H1 (cell line): ENCODE results near the gene BMF. TPM values are rescaled to one million over a fixed set of nuclear protein-coding genes. Genes with fewer than 3 reads are reported as not detected.

ENCODE experiments used
- CTCF ChIA-PET: fragments of 300-600 bp; sonication (Branson Sonifier 250); formaldehyde crosslinking; loops from one replicate; lab custom pipeline; 2021; ENCODE audit not compliant: partially characterized antibody; lab: Charles Lee
- POLR2A ChIA-PET: fragments of 300-600 bp; sonication (Branson Sonifier 250); formaldehyde crosslinking; loops from one replicate; lab custom pipeline; 2021; ENCODE audit warnings: inconsistent platforms; ENCODE audit not compliant: partially characterized antibody; lab: Charles Lee
- DNase-seq, 2 experiments: peaks; one replicate each; pipeline versions ENCODE4 v3.0.0 to v3.0.0-alpha.2; 2010 to 2022; ENCODE audit warnings: low spot score in 2 of 2, low read depth in 1 of 2, mixed read lengths in 1 of 2
- FAIRE-seq: peaks from 2 replicates; lab custom pipeline; 2011; peaks lifted over from hg19 to GRCh38; lab: Jason Lieb, UNC
- H2AFZ ChIP-seq: 2 replicates; pipeline ENCODE4 v1.8.1; 2012; ENCODE audit warnings: low read length, inconsistent platforms
- H2AK5ac ChIP-seq: 2 replicates; pipeline ENCODE4 v1.6.1; 2013; ENCODE audit warnings: low read depth, low read length
- H2BK120ac ChIP-seq: replicated peaks from 2 replicates; pipeline ENCODE3; 2013; ENCODE audit warnings: low read depth, low read length, inconsistent platforms
- H2BK12ac ChIP-seq: 2 replicates; pipeline ENCODE4 v1.6.1; 2013; ENCODE audit warnings: low read depth, low read length
- H2BK15ac ChIP-seq: 2 replicates; pipeline ENCODE4 v1.6.1; 2013; ENCODE audit warnings: low read length
- H2BK20ac ChIP-seq: 2 replicates; pipeline ENCODE4 v1.6.1; 2013; ENCODE audit warnings: low read length
- H2BK5ac ChIP-seq: 2 replicates; pipeline ENCODE4 v1.6.1; 2013; ENCODE audit warnings: low read depth, low read length
- H3K14ac ChIP-seq: 2 replicates; pipeline ENCODE4 v1.6.1; 2013; ENCODE audit warnings: inconsistent platforms; ENCODE audit not compliant: insufficient read length
- H3K18ac ChIP-seq: 2 replicates; pipeline ENCODE4 v1.6.1; 2013; ENCODE audit warnings: low read length; ENCODE audit errors: extremely low read depth
- H3K23ac ChIP-seq: 2 replicates; pipeline ENCODE4 v1.6.1; 2013; ENCODE audit warnings: inconsistent platforms; ENCODE audit not compliant: insufficient read length
- H3K23me2 ChIP-seq: 2 replicates; pipeline ENCODE4 v1.6.1; 2013; ENCODE audit warnings: low read depth, low read length
- H3K27ac ChIP-seq: 2 replicates; pipeline ENCODE4 v1.6.1; 2011; ENCODE audit warnings: low read depth, low read length, inconsistent platforms
- H3K27me3 ChIP-seq, 4 experiments: replicated peaks in 1 of 4; 1 replicate in 1 of 4; 2 replicates in 3 of 4; pipeline versions ENCODE4 v1.6.1 to v1.8.1; 2011 to 2013; ENCODE audit warnings: low read length in 3 of 4, mild to moderate bottlenecking in 3 of 4, inconsistent platforms in 2 of 4, mixed read lengths in 2 of 4, moderate library complexity in 1 of 4; ENCODE audit not compliant: control insufficient read depth in 3 of 4, insufficient read depth in 3 of 4; ENCODE audit errors: extremely low read depth in 1 of 4
- H3K36me3 ChIP-seq, 4 experiments: 2 replicates each; pipeline versions ENCODE4 v1.6.1 to v1.8.1; 2011 to 2013; ENCODE audit warnings: mild to moderate bottlenecking in 4 of 4, low read length in 3 of 4, moderate library complexity in 2 of 4, control low read depth in 1 of 4, inconsistent platforms in 1 of 4; ENCODE audit not compliant: insufficient read depth in 4 of 4, control insufficient read depth in 2 of 4
- H3K4ac ChIP-seq: replicated peaks from 2 replicates; pipeline ENCODE3; 2013; ENCODE audit warnings: low read length, low read depth, mixed read lengths, inconsistent platforms; ENCODE audit not compliant: insufficient read length
- H3K4me1 ChIP-seq, 4 experiments: replicated peaks in 1 of 4; 1 replicate in 1 of 4; 2 replicates in 3 of 4; pipeline versions ENCODE4 v1.6.1 to v1.8.1; 2011 to 2013; ENCODE audit warnings: low read length in 3 of 4, inconsistent platforms in 2 of 4, mixed read lengths in 1 of 4; ENCODE audit not compliant: insufficient read depth in 4 of 4, control insufficient read depth in 3 of 4
- H3K4me2 ChIP-seq, 2 experiments: 2 replicates each; pipeline versions ENCODE4 v1.6.1 to v1.8.1; 2011 to 2013; ENCODE audit warnings: low read depth in 2 of 2, low read length in 2 of 2, control low read depth in 1 of 2, inconsistent platforms in 1 of 2, mild to moderate bottlenecking in 1 of 2; ENCODE audit not compliant: insufficient read depth in 1 of 2
- H3K4me3 ChIP-seq, 4 experiments: fragments of 200-600, 300-600 bp in 1 of 4; sonication (generic), shearing (Covaris generic), sonication (Bioruptor Twin) in 1 of 4; 2 replicates each; pipeline versions ENCODE4 v1.5.1 to v1.8.1; 2011 to 2016; ENCODE audit warnings: low read length in 4 of 4, low read depth in 3 of 4, control low read depth in 2 of 4, inconsistent platforms in 2 of 4, mild to moderate bottlenecking in 2 of 4, mixed read lengths in 1 of 4, moderate library complexity in 1 of 4; ENCODE audit not compliant: insufficient read depth in 2 of 4; ENCODE audit errors: extremely low read depth in 1 of 4
- H3K56ac ChIP-seq: replicated peaks from 2 replicates; pipeline ENCODE3; 2013; ENCODE audit warnings: low read depth, mild to moderate bottlenecking, mixed read lengths, low read length, inconsistent platforms; ENCODE audit not compliant: insufficient read length
- H3K79me1 ChIP-seq: 2 replicates; pipeline ENCODE4 v1.6.1; 2013; ENCODE audit warnings: low read depth, low read length, control low read depth
- H3K79me2 ChIP-seq, 2 experiments: 2 replicates each; pipeline versions ENCODE4 v1.6.1 to v1.8.1; 2012 to 2013; ENCODE audit warnings: low read length in 2 of 2, mild to moderate bottlenecking in 2 of 2, inconsistent platforms in 1 of 2; ENCODE audit not compliant: insufficient read depth in 2 of 2, control insufficient read depth in 1 of 2
- H3K9ac ChIP-seq, 4 experiments: replicated peaks in 1 of 4; 1 replicate in 1 of 4; 2 replicates in 3 of 4; pipeline versions ENCODE4 v1.6.1 to v1.8.1; 2011 to 2013; ENCODE audit warnings: low read depth in 3 of 4, low read length in 3 of 4, control low read depth in 2 of 4, mild to moderate bottlenecking in 2 of 4, moderate library complexity in 2 of 4, inconsistent platforms in 1 of 4; ENCODE audit errors: extremely low read depth in 1 of 4
- H3K9me3 ChIP-seq, 2 experiments: 2 replicates each; pipeline versions ENCODE4 v1.6.1 to v1.8.1; 2012 to 2013; ENCODE audit warnings: mild to moderate bottlenecking in 2 of 2, moderate library complexity in 2 of 2, control low read depth in 1 of 2, inconsistent platforms in 1 of 2, low read depth in 1 of 2, low read length in 1 of 2, mixed read lengths in 1 of 2; ENCODE audit not compliant: insufficient read depth in 2 of 2
- H4K20me1 ChIP-seq, 2 experiments: replicated peaks in 1 of 2; 2 replicates each; pipeline versions ENCODE3 to v1.8.1; 2011 to 2013; ENCODE audit warnings: inconsistent platforms in 2 of 2, low read length in 2 of 2, mild to moderate bottlenecking in 1 of 2; ENCODE audit not compliant: insufficient read depth in 2 of 2, control insufficient read depth in 1 of 2
- H4K5ac ChIP-seq: 2 replicates; pipeline ENCODE4 v1.6.1; 2013; ENCODE audit warnings: low read length, low read depth, mixed read lengths, inconsistent platforms; ENCODE audit not compliant: insufficient read length
- H4K8ac ChIP-seq: 2 replicates; pipeline ENCODE4 v1.8.0; 2013; ENCODE audit warnings: mild to moderate bottlenecking, moderate library complexity, low read length, inconsistent platforms; ENCODE audit not compliant: insufficient read depth; ENCODE audit errors: extremely low read depth
- H4K91ac ChIP-seq: replicated peaks from 2 replicates; pipeline ENCODE3; 2013; ENCODE audit warnings: low read length, mixed read lengths, inconsistent platforms; ENCODE audit not compliant: insufficient read length
- BACH1 ChIP-seq: IDR thresholded peaks from 2 replicates; pipeline ENCODE4 v1.6.1; 2012; ENCODE audit warnings: low read length, improper control_type of control experiment
- CEBPB ChIP-seq: IDR thresholded peaks from 2 replicates; pipeline ENCODE4 v1.6.1; 2012; ENCODE audit warnings: low read depth, low read length
- GABPA ChIP-seq: IDR thresholded peaks from 2 replicates; pipeline ENCODE4 v1.6.1; 2011; ENCODE audit warnings: mild to moderate bottlenecking, low read length, moderate library complexity, borderline replicate concordance; ENCODE audit not compliant: insufficient read depth
- NRF1 ChIP-seq: IDR thresholded peaks from 2 replicates; pipeline ENCODE4 v1.6.1; 2011; ENCODE audit warnings: mild to moderate bottlenecking, low read depth, low read length, improper control_type of control experiment
- WGBS, 2 experiments: shearing (Covaris generic) in 1 of 2; methylation state at CpG; one replicate each; pipeline versions ENCODE4 v1.1.6 to v1.1.7; 2013 to 2015; ENCODE audit warnings: low lambda C conversion rate in 2 of 2, mixed read lengths in 2 of 2, inconsistent platforms in 1 of 2, low coverage in 1 of 2, missing lambda C conversion rate in 1 of 2; ENCODE audit not compliant: insufficient replicate concordance in 2 of 2, insufficient coverage in 1 of 2, insufficient read length in 1 of 2; ENCODE audit errors: extremely low coverage in 1 of 2, missing lambda C conversion rate in 1 of 2; 5-methylcytosine and 5-hydroxymethylcytosine counted together
- polyA plus RNA-seq, 7 experiments: library from polyadenylated mRNA; depleted of rRNA in 3 of 7; stranded (reverse) in 5 of 7; unstranded in 2 of 7; fragments of >200 nt in 5 of 7; fragments of 200-250 nt in 2 of 7; gene quantifications; 1 replicate in 5 of 7; 2 replicates in 1 of 7; 4 replicates in 1 of 7; pipeline versions ENCODE4 v1.2.1 to v1.2.3, GENCODE V29; 2011 to 2013; ENCODE audit warnings: missing spikeins in 2 of 7, mixed read lengths in 2 of 7
- total RNA-seq: library from RNA; stranded (reverse); fragmentation: NEBNext Ultra II Directional; extraction: Animal tissue kit (Norgen Biotek cat#: 25700); gene quantifications from 2 replicates; pipeline ENCODE4 v1.2.1, GENCODE V29; 2021
- TF ChIP-seq, protein P1 (sequence below): IDR thresholded peaks from 2 replicates; pipeline ENCODE4 v1.6.1; 2012; ENCODE audit warnings: inconsistent platforms

The BMF gene
- total and polyA plus RNA-seq, 2 of the 8 experiments (the other 6 are each of a cell fraction or from before 2014, with no cell fraction given), result 21.2 to 24.2 TPM

DNA sequence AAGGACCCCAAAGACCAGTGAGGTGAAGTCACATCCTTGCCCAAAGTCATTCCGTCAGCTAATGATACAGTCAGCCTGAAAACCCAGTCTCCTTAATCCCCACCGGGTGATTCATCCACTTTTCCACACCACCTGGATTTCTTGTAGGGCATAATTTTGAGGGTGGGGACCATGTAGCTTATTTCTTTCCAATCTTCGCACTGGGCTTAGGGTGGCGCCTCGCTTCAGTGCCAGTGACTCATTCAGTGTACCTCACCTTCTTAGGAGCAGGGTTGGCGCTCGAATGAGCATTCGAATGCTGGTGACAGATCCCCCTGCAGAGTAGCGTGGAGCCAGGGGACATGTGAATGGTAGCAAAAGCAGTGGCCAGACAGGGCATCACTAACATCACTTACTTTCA, 24.0 kb downstream of the BMF start:
- Histone ChIP-seq H3K18ac (no peak overlapping the region), H2BK20ac (no peak overlapping the region), H3K36me3 (0 out of 8 replicates have a peak, but pooled peaks cover 0 to under 1% (median 0%) of the 10 kb centered on the region in 4 experiments), H3K56ac (no peak overlapping the region), H4K91ac (no peak overlapping the region), H3K23me2 (0 out of 2 replicates have a peak, but pooled peaks cover 5% of the 10 kb centered on the region), H2BK5ac (no peak overlapping the region), H3K79me2 (no peaks in the 10 kb centered on the region), H2AK5ac (no peak overlapping the region), H4K5ac (no peak overlapping the region), H2AFZ (no peak overlapping the region), H3K4me2 (no peak overlapping the region), H3K14ac (no peak overlapping the region), H4K20me1 (no peaks in the 10 kb centered on the region), H2BK120ac (no peak overlapping the region), H3K4me3 (no peak overlapping the region), H4K8ac (no peak overlapping the region; the same call in 1 of the 2 replicates), H3K9ac (no peak overlapping the region), H2BK15ac (no peak overlapping the region), H3K79me1 (no peaks in the 10 kb centered on the region), H3K4me1 (peaks cover 15 to 36% (median 26%) of the 10 kb centered on the region in 4 experiments), H3K27ac (no peak overlapping the region), H3K9me3 (no peaks in the 10 kb centered on the region), H3K4ac (no peak overlapping the region), H3K23ac (no peak overlapping the region)
- no peak for FAIRE-seq
- ChIA-PET POLR2A (interaction anchor here (1.0 to 1.9 kb wide), 4 partner anchors 14 to 29 kb away, joined by 3 to 5 read pairs (median 4); no protein-coding TSS in a partner anchor), CTCF (interaction anchor here (0.6 to 21.4 kb wide), 5 partner anchors 12 to 283 kb away, joined by 3 to 312 read pairs (median 6); partner anchors contain the start of gene BMF)
- TF ChIP-seq, protein P1, sequence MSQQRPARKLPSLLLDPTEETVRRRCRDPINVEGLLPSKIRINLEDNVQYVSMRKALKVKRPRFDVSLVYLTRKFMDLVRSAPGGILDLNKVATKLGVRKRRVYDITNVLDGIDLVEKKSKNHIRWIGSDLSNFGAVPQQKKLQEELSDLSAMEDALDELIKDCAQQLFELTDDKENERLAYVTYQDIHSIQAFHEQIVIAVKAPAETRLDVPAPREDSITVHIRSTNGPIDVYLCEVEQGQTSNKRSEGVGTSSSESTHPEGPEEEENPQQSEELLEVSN, result no peak
- TF ChIP-seq BACH1 (no peak), NRF1 (no peak), CEBPB (no peak), GABPA (no peak)
- TF ChIP-seq, all 59 proteins: peak for 0
- WGBS, 2 experiments, result 93% methylated on average over 9 of the region's 9 CpGs; no CpG with 5 or more reads in 1 of the 2 experiments
- no peak for DNase-seq
- Histone ChIP-seq H2BK12ac (no peak overlapping the region), H3K27me3 (peaks cover 0 to 12% (median 7%) of the 10 kb centered on the region in 4 experiments; a peak in 4 of 7 replicates)
